ENCODE results near the gene PRKN.

Gene PRKN

GRCh38 chr6:161561908-161562307, 1165.7 kb downstream of the PRKN start:
- no peak for DNase-seq

DNA sequence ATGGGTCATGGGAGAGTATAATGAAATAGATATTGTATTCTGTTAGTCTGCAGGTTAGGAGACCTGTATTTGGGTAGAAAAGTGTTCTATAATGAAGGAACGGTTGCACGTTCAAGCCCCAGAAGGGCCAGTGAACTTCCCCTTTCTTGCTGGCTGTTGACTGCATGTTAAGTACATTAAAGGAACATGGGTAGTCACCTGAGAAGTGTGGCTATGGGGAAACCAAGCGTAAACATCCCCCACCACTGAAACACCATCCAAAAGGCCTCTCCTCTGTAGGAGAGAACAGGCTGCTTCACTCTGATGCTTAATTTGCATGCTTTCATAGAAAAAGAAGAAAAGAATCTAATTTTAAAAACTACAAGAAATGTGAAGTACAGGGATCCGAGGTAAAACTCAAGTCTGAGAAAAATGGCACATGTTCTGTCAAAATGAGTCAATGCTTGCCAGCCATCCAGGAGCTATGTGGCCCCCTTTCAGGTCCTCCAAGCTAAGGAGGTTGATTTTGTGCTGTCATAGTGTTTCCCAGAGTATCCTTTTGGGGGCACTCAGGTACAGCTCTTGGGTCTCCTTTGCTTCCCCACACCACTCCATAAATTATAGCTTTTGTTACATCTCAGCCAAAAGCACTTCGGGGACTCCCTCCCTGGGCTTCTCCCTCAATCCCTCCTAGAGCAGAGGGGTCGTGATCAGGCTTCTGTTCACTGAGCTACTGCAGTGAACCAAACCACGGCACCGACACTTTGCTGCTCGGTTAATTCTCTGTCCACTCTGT, 1170.0 kb downstream of the PRKN start:
- DNase-seq = no peak

GRCh38 chr6:161554883-161555282, 1172.7 kb downstream of the PRKN start:
- DNase-seq = no peak

DNA sequence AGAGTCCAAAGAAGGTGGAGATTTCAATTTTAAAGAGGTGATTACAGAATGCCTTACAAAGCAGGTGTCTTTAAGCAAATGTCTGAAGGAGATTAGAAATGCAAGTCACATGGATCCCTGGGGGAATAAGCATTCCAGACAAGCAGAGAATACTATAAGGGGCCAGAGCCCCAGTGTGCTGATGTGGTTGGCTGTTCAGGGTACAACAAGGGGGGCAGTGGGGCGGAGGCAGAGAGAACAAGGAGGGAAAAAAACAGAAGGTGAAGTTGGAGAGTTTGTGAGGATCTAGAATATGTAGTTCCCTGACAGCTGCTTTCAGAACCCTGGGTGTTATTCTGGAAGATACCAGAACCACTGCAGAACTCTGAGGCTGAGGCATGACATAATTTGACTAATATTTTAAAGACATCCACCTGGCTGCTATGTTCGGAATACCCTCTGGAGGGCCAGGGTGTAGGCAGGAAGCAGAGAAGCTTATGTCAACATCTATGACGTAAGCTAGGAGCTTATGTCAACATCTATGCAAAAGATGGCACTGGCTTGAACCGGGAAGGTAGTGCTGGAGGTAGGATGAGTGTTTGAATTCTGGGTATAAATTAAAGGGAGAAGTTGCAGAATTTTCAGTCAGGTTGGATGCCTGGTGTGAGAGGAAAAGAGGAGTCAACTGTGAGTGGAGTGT, 1177.5 kb downstream of the PRKN start:
- DNase-seq = no peak

DNA sequence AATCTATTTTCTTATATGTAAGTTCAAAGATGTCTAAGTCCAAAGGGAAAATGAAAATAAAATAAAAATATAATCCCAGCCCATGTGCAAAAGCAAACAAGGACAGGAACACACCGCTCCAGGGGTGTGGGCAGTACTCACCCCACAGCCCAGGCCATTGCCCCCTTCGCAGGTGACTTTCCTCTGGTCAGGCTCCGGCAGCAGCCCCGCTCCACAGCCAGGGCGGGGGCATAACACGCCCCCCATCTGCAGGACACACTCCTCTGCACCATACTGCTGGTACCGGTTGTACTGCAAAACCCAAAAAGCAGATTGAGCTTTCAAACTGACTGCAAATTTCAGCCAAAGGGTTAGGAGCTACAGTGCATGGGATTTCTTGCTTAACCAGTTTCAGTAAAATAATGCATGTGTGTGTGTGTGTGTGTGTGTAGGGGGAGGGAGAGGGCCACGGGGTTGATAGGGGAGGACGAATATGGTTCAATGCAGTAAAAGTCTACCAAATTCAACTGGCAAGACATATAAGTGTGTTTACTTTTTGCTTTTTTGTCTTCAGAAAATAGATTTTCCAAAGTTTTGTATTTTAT, 1178.8 kb downstream of the PRKN start:
- no peak for DNase-seq

DNA sequence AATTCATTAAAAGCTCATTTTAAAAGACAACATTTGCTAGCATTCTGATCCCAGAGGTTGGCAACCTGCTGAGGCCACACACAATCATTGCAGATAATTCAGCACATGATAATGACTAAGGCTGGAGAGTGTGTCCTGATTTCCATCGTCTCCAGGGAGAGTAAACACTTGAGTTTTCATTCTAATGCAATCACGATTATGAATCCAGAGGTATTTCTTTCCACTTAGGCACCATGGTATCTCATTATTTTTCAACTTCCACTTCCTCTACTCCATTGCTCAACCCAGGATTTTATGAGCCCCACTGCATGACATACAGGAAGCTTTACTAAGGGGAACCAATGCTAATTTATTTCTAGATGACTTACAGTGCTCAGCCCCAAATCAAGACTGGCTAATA, 1179.9 kb downstream of the PRKN start:
- DNase-seq = no peak

DNA sequence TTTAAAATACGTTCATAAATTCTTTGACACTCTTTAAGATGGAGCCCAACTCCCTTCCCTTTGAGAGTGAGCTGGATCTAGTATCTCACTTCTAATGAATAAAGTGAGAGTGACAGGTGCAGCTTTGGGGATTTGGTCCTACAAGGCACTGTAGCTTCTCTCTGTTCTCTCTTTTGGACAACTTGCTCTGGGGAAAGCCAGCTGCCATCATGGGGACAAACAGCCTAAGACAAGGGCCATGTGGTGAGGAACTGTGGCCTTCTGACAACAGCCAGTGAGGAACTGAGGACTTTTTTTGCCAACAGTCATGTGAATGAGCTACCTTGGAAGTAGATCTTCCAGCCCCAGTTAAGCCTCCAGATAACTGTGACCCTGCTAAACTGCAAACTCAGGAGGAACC, 1180.9 kb downstream of the PRKN start:
- DNase-seq = no peak

DNA sequence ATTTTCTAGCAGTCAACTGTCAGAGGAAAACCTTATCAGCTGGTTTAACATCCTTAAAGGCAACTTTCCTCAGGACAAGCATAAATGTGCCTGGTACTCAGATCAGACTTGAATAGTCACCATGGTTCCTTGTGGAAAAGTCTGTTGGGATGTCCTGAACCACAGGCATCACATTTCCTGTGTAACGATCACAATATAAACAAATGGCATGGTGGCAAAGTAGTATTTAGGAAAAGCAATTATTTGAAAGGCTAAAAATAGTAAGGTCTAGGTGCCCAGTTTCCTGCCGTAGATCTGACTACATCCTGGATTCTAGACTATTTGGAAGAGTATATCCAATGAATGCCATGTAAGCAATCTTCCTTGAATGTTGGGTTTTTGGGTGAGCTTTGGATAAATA, 1181.8 kb downstream of the PRKN start:
- no peak for DNase-seq

DNA sequence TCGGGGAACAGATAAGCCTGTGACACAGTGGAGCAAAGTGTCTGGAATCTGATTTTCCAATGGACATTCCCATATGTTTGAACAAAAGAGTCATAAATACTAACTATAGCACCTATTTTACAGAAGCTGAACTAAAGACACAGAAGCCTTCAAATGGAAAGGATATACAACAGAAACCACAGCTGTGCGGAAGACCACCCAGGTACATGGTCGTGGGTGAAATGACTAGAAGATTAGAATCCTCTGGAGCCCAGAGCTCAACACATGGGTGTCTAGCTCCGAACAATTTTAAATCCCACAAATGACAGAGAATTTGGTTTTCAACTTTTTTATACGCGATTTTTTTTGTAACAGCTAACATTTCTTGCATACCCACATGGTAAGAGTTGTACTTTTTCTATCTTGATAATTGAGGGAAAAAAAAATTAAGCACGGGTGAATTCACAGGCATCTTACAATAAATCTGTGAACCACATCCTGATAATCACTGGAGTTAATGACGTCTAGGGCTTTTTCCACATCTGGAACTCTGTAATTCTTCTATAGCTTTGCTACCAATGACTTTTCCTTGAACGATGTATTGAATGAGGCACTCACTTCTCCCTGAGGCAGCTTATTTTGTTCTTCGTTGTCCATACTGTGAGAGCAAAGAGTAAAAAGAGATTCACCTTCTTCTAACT, 1182.6 kb downstream of the PRKN start:
- DNase-seq = no peak

DNA sequence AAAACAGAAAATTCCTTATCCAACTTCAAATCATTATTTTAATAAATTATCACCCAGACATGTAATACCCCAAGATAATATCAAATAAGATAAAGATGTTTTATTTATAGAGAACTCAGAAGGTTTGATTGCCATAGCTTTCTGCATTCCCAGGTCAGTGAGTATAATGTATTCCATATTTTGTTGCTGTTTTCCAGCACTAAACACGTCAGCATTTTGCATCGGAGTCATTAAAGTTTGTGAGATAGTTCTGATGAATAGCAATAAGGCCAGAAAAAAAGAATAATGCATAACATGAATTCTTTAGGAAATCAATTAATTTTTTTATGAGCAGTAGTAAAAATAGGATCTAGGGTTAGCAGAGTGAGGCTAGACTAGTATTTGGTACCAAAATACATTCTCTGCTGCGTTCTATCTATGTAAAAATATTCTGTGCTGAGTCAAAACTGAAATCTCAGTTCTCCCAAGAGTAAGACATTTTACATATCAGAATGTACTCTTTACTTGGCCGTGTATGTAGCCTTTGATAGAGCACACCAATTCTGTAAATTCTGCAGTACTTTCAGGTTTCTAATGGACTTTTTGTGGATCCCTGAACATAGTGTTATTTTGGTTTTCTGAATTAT, 1183.8 kb downstream of the PRKN start:
- no peak for DNase-seq

- DNase-seq = no peak
Measured at GRCh38 chr6:161542346-161542980, 1185.1 kb downstream of the PRKN start.

GRCh38 chr6:161540532-161540931, 1187.0 kb downstream of the PRKN start:
- DNase-seq = no peak

DNA sequence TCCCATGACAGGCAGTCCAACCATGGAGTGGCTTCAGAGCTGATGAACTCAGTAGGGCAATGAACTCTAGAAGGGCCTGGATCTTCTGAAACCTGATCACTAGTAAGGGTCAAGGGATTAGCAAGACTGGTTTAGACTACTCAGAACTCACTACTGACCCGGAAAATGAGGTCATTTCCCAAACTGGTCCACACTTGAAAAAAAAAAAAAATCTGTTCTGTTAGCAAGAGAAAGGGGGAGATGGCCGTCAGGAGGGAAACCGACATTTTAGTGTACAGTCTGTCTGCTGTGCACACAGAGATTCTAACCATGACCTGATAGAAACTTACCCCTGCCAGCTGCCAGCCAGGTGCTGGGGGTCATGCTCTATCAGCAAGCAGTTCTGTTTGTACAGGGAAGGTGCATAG, 1191.3 kb downstream of the PRKN start:
- no peak for DNase-seq

DNA sequence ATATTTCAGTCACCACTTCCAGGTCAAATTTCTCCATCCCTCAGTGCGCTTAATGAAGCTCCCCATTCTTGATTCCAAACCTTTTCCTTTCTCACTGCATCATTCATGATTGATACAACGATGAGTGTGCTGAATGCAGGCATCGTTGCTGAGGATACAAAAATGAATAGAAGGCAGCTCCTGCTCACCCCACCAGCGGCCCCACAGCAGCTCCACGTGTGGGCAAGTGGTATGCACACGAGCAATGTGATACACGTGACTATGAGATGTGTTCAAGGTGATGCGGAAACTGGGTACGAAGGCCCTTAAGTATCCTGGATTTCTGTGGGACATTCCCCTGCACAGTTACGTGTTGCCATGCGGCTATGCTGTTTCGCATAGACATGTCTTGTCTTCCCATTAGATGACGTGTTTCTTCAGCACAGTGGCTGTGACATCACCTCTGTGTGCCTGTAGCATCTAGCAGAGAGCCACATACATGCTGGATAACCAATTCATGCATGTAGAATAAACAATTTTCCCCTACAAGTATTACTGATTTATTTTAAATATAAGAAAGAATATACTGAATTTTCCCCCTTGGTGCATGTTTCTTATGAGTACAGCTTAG, 1193.2 kb downstream of the PRKN start:
- DNase-seq = no peak

DNA sequence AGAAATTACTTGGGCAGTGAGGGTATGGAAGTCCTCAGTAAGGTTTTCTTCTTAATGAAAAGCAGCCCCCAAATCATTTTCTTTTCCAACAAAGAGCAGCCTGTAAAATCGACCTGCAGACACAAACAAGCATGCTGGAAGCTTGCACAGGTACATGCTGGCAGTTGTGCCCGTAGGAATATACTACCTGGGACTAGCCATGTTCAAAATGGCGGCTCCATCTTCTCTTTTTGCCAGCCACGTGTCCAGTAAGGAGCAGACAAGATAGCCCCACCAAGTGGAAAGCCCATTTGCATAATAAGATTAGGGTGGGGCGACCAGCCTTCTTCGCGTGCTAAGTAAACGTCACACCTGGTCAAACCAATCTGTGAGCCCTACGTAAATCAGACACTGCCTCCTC, 1194.3 kb downstream of the PRKN start:
- DNase-seq = no peak

DNA sequence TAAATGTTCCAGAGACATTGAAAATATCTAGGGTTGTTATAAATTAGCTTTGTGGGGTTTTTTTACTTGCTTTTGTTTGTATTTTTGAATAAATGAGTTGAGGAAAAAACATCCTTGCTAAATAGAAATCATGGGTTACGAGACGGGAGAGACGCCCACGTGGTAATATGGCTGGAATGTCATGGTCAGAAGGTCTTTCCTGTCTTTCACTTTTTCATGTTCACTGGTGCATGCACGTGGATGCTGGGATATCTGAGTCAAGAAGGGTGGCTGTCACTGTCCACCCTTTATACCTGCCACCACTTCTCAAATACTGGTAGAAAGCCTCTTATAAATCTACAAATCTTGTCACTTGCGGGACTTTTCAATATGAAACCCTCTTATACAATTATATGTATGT, 1195.0 kb downstream of the PRKN start:
- DNase-seq = no peak

- no peak for DNase-seq
Measured at GRCh38 chr6:161526794-161527193, 1200.8 kb downstream of the PRKN start.

GRCh38 chr6:161523362-161523761, 1204.2 kb downstream of the PRKN start:
- no peak for DNase-seq

GRCh38 chr6:161522276-161522675, 1205.3 kb downstream of the PRKN start:
- no peak for DNase-seq

DNA sequence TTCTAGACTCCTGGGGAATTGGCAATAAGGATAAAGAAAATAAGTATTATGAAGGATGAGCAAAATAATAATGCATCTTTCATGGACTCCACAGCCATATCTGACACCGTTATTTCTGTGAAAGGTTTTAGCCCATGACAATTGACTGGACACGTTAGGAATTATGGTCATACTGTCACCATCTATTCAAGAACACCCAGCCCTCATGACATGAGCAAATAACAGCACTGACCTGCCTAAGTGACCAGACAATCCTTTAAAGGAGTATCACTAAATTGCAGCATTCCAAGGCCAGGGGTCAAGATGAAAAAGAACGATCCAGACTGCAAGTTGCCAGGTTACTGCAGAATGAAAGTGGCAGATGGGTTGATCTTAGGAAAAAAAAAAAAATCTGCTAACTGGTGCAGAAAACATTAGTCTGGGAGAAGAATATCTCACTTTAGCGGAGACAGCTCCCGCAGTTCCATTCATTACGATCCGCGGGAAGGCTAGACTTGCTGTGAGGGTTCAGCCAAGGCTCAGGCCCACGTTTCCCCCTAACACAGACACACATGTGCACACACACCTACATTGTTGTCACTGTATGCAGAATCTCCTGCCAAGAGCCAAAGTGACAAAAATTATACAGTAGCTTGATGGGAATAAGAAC, 1216.0 kb downstream of the PRKN start:
- no peak for DNase-seq

DNA sequence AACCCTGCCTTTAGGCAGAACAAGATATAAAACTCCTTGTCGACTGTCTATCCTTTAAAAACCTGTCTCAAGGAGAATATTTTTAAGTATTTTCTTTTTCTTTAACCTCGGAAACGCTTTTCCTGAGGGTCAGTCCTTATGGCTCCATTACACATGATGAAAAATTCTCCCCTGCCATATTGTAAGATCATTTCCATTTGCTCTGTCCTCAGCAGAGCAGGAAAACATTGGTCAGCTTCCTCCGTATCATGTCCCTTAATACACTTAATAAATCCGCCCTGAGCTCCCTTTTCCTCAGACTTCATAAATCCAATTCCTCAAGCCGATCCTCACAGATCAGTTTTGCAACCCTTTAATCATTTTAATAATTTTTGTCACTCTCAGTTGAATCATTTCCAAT, 1219.2 kb downstream of the PRKN start:
- no peak for DNase-seq

DNA sequence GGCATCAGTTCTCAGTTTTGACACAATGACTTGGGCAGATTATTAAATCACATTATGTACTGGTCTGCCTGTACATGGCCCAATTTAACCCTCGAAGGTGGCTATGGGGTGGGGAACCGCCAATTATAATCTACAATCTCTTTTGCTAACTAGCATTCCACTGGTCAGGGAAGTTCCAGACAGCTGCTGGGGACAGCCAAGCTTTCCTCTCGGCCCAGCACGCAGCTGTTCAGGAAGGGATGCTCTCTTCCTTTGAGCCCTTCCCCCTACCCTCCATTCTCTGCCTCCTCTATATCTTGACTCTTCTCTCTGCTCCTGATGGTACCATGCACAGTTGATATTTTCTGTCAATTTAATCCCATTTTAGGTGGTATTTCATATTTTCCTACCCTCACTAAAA, 1220.2 kb downstream of the PRKN start:
- no peak for DNase-seq
